ENCODE measurements around the gene MXD1. TPM values are rescaled to one million over a fixed set of nuclear protein-coding genes. Genes with fewer than 3 reads are reported as not detected.
"Not testable (repeated sequence)": the region's sequence is repeated elsewhere in the genome, so short reads cannot be mapped to it uniquely, and the experiment has no call there.

The MXD1 gene
- total RNA-seq, 6 donors from 2014 or later = 16.3 to 94.3 (median 33.8) TPM

GRCh38 chr2:69948963-69949645 is 34.2 kb downstream of the MXD1 start:
- no peaks in the 10 kb centered on the region for H3K36me3 ChIP-seq
- WGBS, 2 donors = 74 to 83% methylated on average over 21 of the region's 21 CpGs
- no peak overlapping the region for H3K4me3 ChIP-seq
- TF ChIP-seq CTCF (IDR thresholded peaks at IDR 0.05) = no peak
- TF ChIP-seq POLR2AphosphoS5 (IDR thresholded peaks at IDR 0.05) = no peak
- TF ChIP-seq POLR2A (IDR thresholded peaks at IDR 0.05) = no peak
- no peak for TF ChIP-seq EP300 (IDR thresholded peaks at IDR 0.05)
- H3K27ac ChIP-seq = peak overlapping the region in 2 of 4 donors; percentile 58 to 83
- no peaks in the 10 kb centered on the region for H3K27me3 ChIP-seq
- ATAC-seq (ENCODE audit: low FRiP score in 2 of 2) (no peak), DNase-seq (no peak)
- no peaks in the 10 kb centered on the region for H3K9me3 ChIP-seq
- H3K4me1 ChIP-seq = peaks cover 4 to 17% (median 10%) of the 10 kb centered on the region in 4 donors

DNA sequence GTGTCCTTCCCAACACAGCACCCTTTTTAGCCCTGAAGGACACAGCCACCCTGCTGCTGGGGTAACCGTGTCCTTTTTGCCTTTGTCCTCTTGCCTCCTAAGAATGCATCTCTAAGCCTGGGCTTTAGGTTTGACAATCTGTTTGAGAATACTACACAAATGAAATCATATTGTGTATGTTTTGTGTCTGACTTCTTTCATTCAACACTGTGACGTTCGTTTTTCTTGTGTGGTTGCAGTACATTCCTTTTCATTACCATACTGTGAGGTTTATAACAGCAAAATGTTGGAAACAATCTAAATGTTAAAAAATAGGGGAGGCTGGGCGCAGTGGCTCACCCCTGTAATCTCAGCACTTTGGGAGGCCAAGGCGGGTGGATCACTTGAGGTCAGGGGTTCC is 35.3 kb downstream of the MXD1 start:
- WGBS, 2 donors = 78 to 84% methylated on average over 5 of the region's 5 CpGs
- no peaks in the 10 kb centered on the region for H3K27me3 ChIP-seq
- no peak overlapping the region for H3K4me3 ChIP-seq
- no peaks in the 10 kb centered on the region for H3K9me3 ChIP-seq
- DNase-seq (no peak), ATAC-seq (ENCODE audit: low FRiP score in 2 of 2) (no peak)
- H3K36me3 ChIP-seq = no peaks in the 10 kb centered on the region
- H3K4me1 ChIP-seq = peaks cover 4 to 14% (median 10%) of the 10 kb centered on the region in 4 donors
- H3K27ac ChIP-seq = no peak overlapping the region
- TF ChIP-seq CTCF (IDR thresholded peaks at IDR 0.05) = no peak

GRCh38 chr2:69950671-69951070 is 35.8 kb downstream of the MXD1 start:
- not testable (repeated sequence) for H3K4me3 ChIP-seq; H3K9me3 ChIP-seq; H3K36me3 ChIP-seq; H3K27me3 ChIP-seq; H3K27ac ChIP-seq; DNase-seq; ATAC-seq (ENCODE audit: low FRiP score in 2 of 2)
- 91 to 99% methylated on average over 3 of the region's 3 CpGs for WGBS, 2 donors
- H3K4me1 ChIP-seq = peaks cover 4 to 12% (median 9%) of the 10 kb centered on the region in 4 donors

GRCh38 chr2:69952336-69953115 is 37.6 kb downstream of the MXD1 start:
- TF ChIP-seq EP300 (IDR thresholded peaks at IDR 0.05) (no peak), CTCF (IDR thresholded peaks at IDR 0.05) (no peak), POLR2AphosphoS5 (IDR thresholded peaks at IDR 0.05) (no peak), POLR2A (IDR thresholded peaks at IDR 0.05) (no peak)
- WGBS, 2 donors = 84 to 86% methylated on average over 6 of the region's 6 CpGs
- no peak for ATAC-seq (ENCODE audit: low FRiP score in 2 of 2)

DNA sequence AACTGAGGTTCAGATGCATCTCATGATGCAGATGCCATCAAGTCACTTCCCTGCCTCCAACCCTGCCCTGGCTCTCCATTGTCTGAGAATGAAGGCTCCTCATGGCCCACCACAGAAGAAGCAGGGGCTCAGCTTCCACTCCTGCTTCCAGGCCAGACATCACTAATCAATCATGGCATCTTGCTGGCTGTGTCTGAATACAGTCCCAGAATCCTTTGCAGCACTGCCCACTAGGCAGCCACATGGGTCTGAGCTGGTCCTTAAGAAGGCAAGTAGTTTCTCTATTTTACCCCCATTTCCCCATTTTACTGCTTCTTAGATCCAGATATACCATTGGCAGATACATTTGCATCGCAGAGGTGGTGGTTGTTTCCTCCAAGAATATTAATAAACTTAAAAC is 39.2 kb downstream of the MXD1 start:
- H3K4me1 ChIP-seq = no peaks in the 10 kb centered on the region
- no peak overlapping the region for H3K27ac ChIP-seq
- TF ChIP-seq POLR2AphosphoS5 (IDR thresholded peaks at IDR 0.05) (no peak), EP300 (IDR thresholded peaks at IDR 0.05) (no peak), CTCF (IDR thresholded peaks at IDR 0.05) (no peak)
- no peak overlapping the region for H3K4me3 ChIP-seq
- H3K27me3 ChIP-seq = no peaks in the 10 kb centered on the region
- H3K36me3 ChIP-seq = no peaks in the 10 kb centered on the region
- DNase-seq = no peak
- H3K9me3 ChIP-seq = no peaks in the 10 kb centered on the region
- no peak for ATAC-seq (ENCODE audit: low FRiP score in 2 of 2)
- WGBS, 2 donors = 91 to 93% methylated on average over 1 of the region's 1 CpG

More at GRCh38 chr2:69952336-69953115, 37.6 kb downstream of the MXD1 start:
- H3K27me3 ChIP-seq = no peaks in the 10 kb centered on the region
- no peak for DNase-seq
- no peaks in the 10 kb centered on the region for H3K9me3 ChIP-seq
- H3K36me3 ChIP-seq = no peaks in the 10 kb centered on the region
- H3K4me3 ChIP-seq = no peak overlapping the region
- H3K4me1 ChIP-seq = no peaks in the 10 kb centered on the region
- H3K27ac ChIP-seq = peak overlapping the region in 1 of 4 donors; percentile 52

Measured in upper lobe of left lung (tissue), 6 donors.